Measurements from ENCODE around the gene SLC25A13. TPM values are rescaled to one million over a fixed set of nuclear protein-coding genes. Genes with fewer than 3 reads are reported as not detected.

SLC25A13 gene
- total and polyA plus RNA-seq, 2 of the 4 experiments (the other 2 are of a cell fraction): 7.4 to 11.7 TPM

DNA sequence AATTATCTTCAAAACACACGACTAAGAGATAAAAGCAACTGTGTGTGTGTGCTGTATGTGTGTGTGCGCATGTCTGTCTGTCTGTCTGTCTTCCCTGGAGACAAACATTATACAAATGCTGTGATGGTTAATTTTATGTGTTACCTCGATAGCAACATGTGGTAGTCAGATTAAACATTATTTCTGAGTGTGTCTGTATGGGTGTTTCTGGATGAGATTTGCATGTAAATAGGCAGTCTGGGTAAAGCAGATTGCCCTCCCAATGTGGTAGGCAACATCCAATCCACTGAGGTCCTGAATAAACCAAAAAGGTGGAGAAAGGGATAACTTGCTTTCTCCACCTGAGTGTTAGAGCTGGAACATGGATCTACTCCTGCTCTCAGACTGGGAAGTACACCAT is 67.9 kb downstream of the SLC25A13 start:
- Histone ChIP-seq H3K23ac (ENCODE audit: low read depth, low read length) (no peak overlapping the region), H2AK9ac (replicated peaks; ENCODE audit: low read depth, low read length, poor library complexity) (no peak overlapping the region), H3K14ac (replicated peaks; ENCODE audit: low read depth, low read length) (no peak overlapping the region), H2AFZ (replicated peaks; ENCODE audit: low read length, poor library complexity) (no peak overlapping the region), H3K18ac (ENCODE audit: low read depth, low read length) (no peak overlapping the region), H3K27me3 (ENCODE audit: control insufficient read depth, insufficient read depth, low read length) (no peaks in the 10 kb centered on the region), H2BK5ac (ENCODE audit: low read depth, low read length, poor library complexity, severe bottlenecking) (no peak overlapping the region), H2BK120ac (ENCODE audit: low read depth, low read length) (no peak overlapping the region), H3K27ac (ENCODE audit: insufficient read depth, low read length) (no peak overlapping the region), H2AK5ac (ENCODE audit: low read depth, low read length) (no peak overlapping the region), H3K4ac (ENCODE audit: low read depth, low read length) (no peak overlapping the region), H3K36me3 (ENCODE audit: control insufficient read depth, insufficient read depth, low read length) (no peaks in the 10 kb centered on the region), H2BK20ac (ENCODE audit: low read depth, low read length) (no peak overlapping the region), H4K5ac (ENCODE audit: low read depth, low read length) (no peak overlapping the region), H4K91ac (ENCODE audit: insufficient read depth, low read depth, low read length) (no peak overlapping the region), H3K9me3 (ENCODE audit: control insufficient read depth, insufficient read depth, low read length) (no peaks in the 10 kb centered on the region), H4K20me1 (ENCODE audit: insufficient read depth, low read length) (no peaks in the 10 kb centered on the region), H2BK15ac (ENCODE audit: low read depth, low read length) (no peak overlapping the region), H4K8ac (ENCODE audit: low read depth in 2 of 2, low read length in 2 of 2) (no peak overlapping the region), H3K9ac (ENCODE audit: low read depth, low read length) (no peak overlapping the region), H3K4me2 (ENCODE audit: low read depth, low read length) (no peak overlapping the region), H3K56ac (ENCODE audit: extremely low read depth, insufficient read depth, low read length) (no peak overlapping the region), H3K9me1 (ENCODE audit: insufficient read depth, low read length) (no peaks in the 10 kb centered on the region), H3K79me1 (ENCODE audit: low read depth in 1 of 2, low read length in 2 of 2) (peaks cover 7 to 8% of the 10 kb centered on the region in 2 experiments; a peak in 3 of 4 replicates), H3K4me3 (ENCODE audit: insufficient read depth, low read depth, low read length) (no peak overlapping the region), H3K4me1 (ENCODE audit: control insufficient read depth, insufficient read depth, low read length) (no peaks in the 10 kb centered on the region)
- dilution Hi-C loops (cut with HindIII; ENCODE audit: low sequenced_read_pairs, unreplicated experiment) (no loop called here), in situ Hi-C loops (cut with MboI; ENCODE audit: low sequenced_read_pairs) (no loop called here), intact Hi-C loops (cut with micrococcal nuclease) (no loop called here)
- ChIA-PET POLR2A (ENCODE audit: unreplicated experiment) (no interaction called here), CTCF (interaction anchor here (0.6 kb wide), 1 partner anchor 22 kb away, joined by 3 read pairs; no protein-coding TSS in a partner anchor)
- no peak for ATAC-seq (ENCODE audit: low read depth)
- WGBS, 2 experiments (ENCODE audit: extremely low coverage in 2 of 2, insufficient read length in 1 of 2): no CpG with 5 or more reads among the region's 3 CpGs
- BruUV-seq (replicated peaks): no TSS peak
- no peak for DNase-seq
- TF ChIP-seq MXI1 (IDR thresholded peaks at IDR 0.05; ENCODE audit: borderline replicate concordance, low read depth, low read length) (no peak), CEBPB (IDR thresholded peaks at IDR 0.05; ENCODE audit: low read depth, low read length) (no peak), RAD21 (IDR thresholded peaks at IDR 0.05; ENCODE audit: low read length) (no peak)
- TF ChIP-seq, protein P1, sequence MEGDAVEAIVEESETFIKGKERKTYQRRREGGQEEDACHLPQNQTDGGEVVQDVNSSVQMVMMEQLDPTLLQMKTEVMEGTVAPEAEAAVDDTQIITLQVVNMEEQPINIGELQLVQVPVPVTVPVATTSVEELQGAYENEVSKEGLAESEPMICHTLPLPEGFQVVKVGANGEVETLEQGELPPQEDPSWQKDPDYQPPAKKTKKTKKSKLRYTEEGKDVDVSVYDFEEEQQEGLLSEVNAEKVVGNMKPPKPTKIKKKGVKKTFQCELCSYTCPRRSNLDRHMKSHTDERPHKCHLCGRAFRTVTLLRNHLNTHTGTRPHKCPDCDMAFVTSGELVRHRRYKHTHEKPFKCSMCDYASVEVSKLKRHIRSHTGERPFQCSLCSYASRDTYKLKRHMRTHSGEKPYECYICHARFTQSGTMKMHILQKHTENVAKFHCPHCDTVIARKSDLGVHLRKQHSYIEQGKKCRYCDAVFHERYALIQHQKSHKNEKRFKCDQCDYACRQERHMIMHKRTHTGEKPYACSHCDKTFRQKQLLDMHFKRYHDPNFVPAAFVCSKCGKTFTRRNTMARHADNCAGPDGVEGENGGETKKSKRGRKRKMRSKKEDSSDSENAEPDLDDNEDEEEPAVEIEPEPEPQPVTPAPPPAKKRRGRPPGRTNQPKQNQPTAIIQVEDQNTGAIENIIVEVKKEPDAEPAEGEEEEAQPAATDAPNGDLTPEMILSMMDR (conservative IDR thresholded peaks at IDR 0.05; ENCODE audit: low read depth, low read length): no peak
- TF ChIP-seq, protein P2, sequence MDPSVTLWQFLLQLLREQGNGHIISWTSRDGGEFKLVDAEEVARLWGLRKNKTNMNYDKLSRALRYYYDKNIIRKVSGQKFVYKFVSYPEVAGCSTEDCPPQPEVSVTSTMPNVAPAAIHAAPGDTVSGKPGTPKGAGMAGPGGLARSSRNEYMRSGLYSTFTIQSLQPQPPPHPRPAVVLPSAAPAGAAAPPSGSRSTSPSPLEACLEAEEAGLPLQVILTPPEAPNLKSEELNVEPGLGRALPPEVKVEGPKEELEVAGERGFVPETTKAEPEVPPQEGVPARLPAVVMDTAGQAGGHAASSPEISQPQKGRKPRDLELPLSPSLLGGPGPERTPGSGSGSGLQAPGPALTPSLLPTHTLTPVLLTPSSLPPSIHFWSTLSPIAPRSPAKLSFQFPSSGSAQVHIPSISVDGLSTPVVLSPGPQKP (IDR thresholded peaks at IDR 0.05; ENCODE audit: borderline replicate concordance, low read depth, low read length): no peak

Data from IMR-90 (cell line).